ENCODE results near the gene DAO. TPM values are rescaled to one million over a fixed set of nuclear protein-coding genes. Genes with fewer than 3 reads are reported as not detected.
A peak's percentile ranks its signal among the peaks of the same experiment; 100 is the strongest.
"Not testable (repeated sequence)": the region's sequence is repeated elsewhere in the genome, so short reads cannot be mapped to it uniquely, and the experiment has no call there.

Gene DAO
- total RNA-seq, 2 donors from 2014 or later = not detected

- Mint-ChIP-seq H3K36me3 (ENCODE audit: low read depth) (no peaks in the 10 kb centered on the region), H3K4me1 (peaks cover 31% of the 10 kb centered on the region), H3K27ac (peak overlapping the region; percentile 54), H3K4me3 (no peak overlapping the region), H3K27me3 (no peaks in the 10 kb centered on the region)
- DNase-seq (no peak), ATAC-seq (no peak)
- no peaks in the 10 kb centered on the region for H3K9me3 ChIP-seq (ENCODE audit: control insufficient read depth, low read length, poor library complexity, severe bottlenecking)
These were observed 25.2 kb upstream of the DAO start for GRCh38 chr12:108854451-108855283.

- no peaks in the 10 kb centered on the region for H3K9me3 ChIP-seq (ENCODE audit: control insufficient read depth, low read length, poor library complexity, severe bottlenecking)
- H3K36me3 Mint-ChIP-seq (ENCODE audit: low read depth) = no peaks in the 10 kb centered on the region
- H3K27ac Mint-ChIP-seq = peak overlapping the region; percentile 92
- H3K4me1 Mint-ChIP-seq = peaks cover 31% of the 10 kb centered on the region
- DNase-seq = no peak
- H3K27me3 Mint-ChIP-seq = no peaks in the 10 kb centered on the region
- ATAC-seq = no peak
- peak overlapping the region; percentile 94 for H3K4me3 Mint-ChIP-seq
These were observed 24.4 kb upstream of the DAO start for GRCh38 chr12:108855284-108856169.

GRCh38 chr12:108856170-108856427 is 23.8 kb upstream of the DAO start:
- Mint-ChIP-seq H3K27me3 (no peaks in the 10 kb centered on the region), H3K27ac (peak overlapping the region; percentile 92), H3K4me3 (peak overlapping the region; percentile 94), H3K4me1 (peaks cover 31% of the 10 kb centered on the region), H3K36me3 (ENCODE audit: low read depth) (no peaks in the 10 kb centered on the region)
- no peaks in the 10 kb centered on the region for H3K9me3 ChIP-seq (ENCODE audit: control insufficient read depth, low read length, poor library complexity, severe bottlenecking)
- DNase-seq = no peak
- no peak for ATAC-seq

GRCh38 chr12:108856428-108857157 is 23.3 kb upstream of the DAO start:
- DNase-seq = peak; percentile 24 to 46 (median 39)
- peak overlapping the region; percentile 92 for H3K27ac Mint-ChIP-seq
- peak; percentile 68 for ATAC-seq
- H3K9me3 ChIP-seq (ENCODE audit: control insufficient read depth, low read length, poor library complexity, severe bottlenecking) = no peaks in the 10 kb centered on the region
- no peaks in the 10 kb centered on the region for H3K36me3 Mint-ChIP-seq (ENCODE audit: low read depth)
- peaks cover 29% of the 10 kb centered on the region for H3K4me1 Mint-ChIP-seq
- no peaks in the 10 kb centered on the region for H3K27me3 Mint-ChIP-seq
- peak overlapping the region; percentile 94 for H3K4me3 Mint-ChIP-seq

- peak overlapping the region; percentile 92 for H3K27ac Mint-ChIP-seq
- H3K9me3 ChIP-seq (ENCODE audit: control insufficient read depth, low read length, poor library complexity, severe bottlenecking) = no peaks in the 10 kb centered on the region
- no peak for DNase-seq
- peak overlapping the region; percentile 94 for H3K4me3 Mint-ChIP-seq
- H3K36me3 Mint-ChIP-seq (ENCODE audit: low read depth) = no peaks in the 10 kb centered on the region
- peaks cover 29% of the 10 kb centered on the region for H3K4me1 Mint-ChIP-seq
- peak; percentile 4 for ATAC-seq
- H3K27me3 Mint-ChIP-seq = no peaks in the 10 kb centered on the region
These were observed 22.8 kb upstream of the DAO start for GRCh38 chr12:108857158-108857407.

- no peaks in the 10 kb centered on the region for H3K27me3 Mint-ChIP-seq
These were observed 21.4 kb upstream of the DAO start for GRCh38 chr12:108858311-108859074.

GRCh38 chr12:108859141-108859922 is 20.6 kb upstream of the DAO start:
- peak overlapping the region; percentile 78 for H3K27ac Mint-ChIP-seq

More at GRCh38 chr12:108858311-108859074, 21.4 kb upstream of the DAO start:
- ATAC-seq (no peak), DNase-seq (no peak)
- no peaks in the 10 kb centered on the region for H3K9me3 ChIP-seq (ENCODE audit: control insufficient read depth, low read length, poor library complexity, severe bottlenecking)
- Mint-ChIP-seq H3K4me1 (peaks cover 26% of the 10 kb centered on the region), H3K4me3 (peak overlapping the region; percentile 94), H3K36me3 (ENCODE audit: low read depth) (no peaks in the 10 kb centered on the region), H3K27ac (peak overlapping the region; percentile 92)

GRCh38 chr12:108859923-108860291 is 20.0 kb upstream of the DAO start:
- DNase-seq (no peak), ATAC-seq (no peak)
- Mint-ChIP-seq H3K36me3 (ENCODE audit: low read depth) (no peaks in the 10 kb centered on the region), H3K27me3 (no peaks in the 10 kb centered on the region), H3K27ac (no peak overlapping the region), H3K4me1 (peaks cover 22% of the 10 kb centered on the region), H3K4me3 (no peak overlapping the region)
- H3K9me3 ChIP-seq (ENCODE audit: control insufficient read depth, low read length, poor library complexity, severe bottlenecking) = no peaks in the 10 kb centered on the region

More at GRCh38 chr12:108859141-108859922, 20.6 kb upstream of the DAO start:
- H3K9me3 ChIP-seq (ENCODE audit: control insufficient read depth, low read length, poor library complexity, severe bottlenecking); H3K36me3 Mint-ChIP-seq (ENCODE audit: low read depth); ATAC-seq; H3K27me3 Mint-ChIP-seq; DNase-seq: not testable (repeated sequence)
- peaks cover 24% of the 10 kb centered on the region for H3K4me1 Mint-ChIP-seq
- H3K4me3 Mint-ChIP-seq = peak overlapping the region; percentile 85

GRCh38 chr12:108860443-108860842 is 19.4 kb upstream of the DAO start:
- Mint-ChIP-seq H3K27me3 (no peaks in the 10 kb centered on the region), H3K36me3 (ENCODE audit: low read depth) (no peaks in the 10 kb centered on the region), H3K4me1 (peaks cover 22% of the 10 kb centered on the region), H3K4me3 (no peak overlapping the region), H3K27ac (no peak overlapping the region)
- DNase-seq = no peak
- H3K9me3 ChIP-seq (ENCODE audit: control insufficient read depth, low read length, poor library complexity, severe bottlenecking) = no peaks in the 10 kb centered on the region
- no peak for ATAC-seq

- Mint-ChIP-seq H3K4me1 (peaks cover 10% of the 10 kb centered on the region), H3K4me3 (no peak overlapping the region), H3K27ac (no peak overlapping the region), H3K36me3 (ENCODE audit: low read depth) (no peaks in the 10 kb centered on the region), H3K27me3 (no peaks in the 10 kb centered on the region)
- no peak for DNase-seq
- no peaks in the 10 kb centered on the region for H3K9me3 ChIP-seq (ENCODE audit: control insufficient read depth, low read length, poor library complexity, severe bottlenecking)
- no peak for ATAC-seq
These were observed 17.9 kb upstream of the DAO start for GRCh38 chr12:108861878-108862587.

GRCh38 chr12:108862588-108862959 is 17.3 kb upstream of the DAO start:
- DNase-seq (no peak), ATAC-seq (no peak)
- Mint-ChIP-seq H3K27ac (no peak overlapping the region), H3K4me1 (peaks cover 10% of the 10 kb centered on the region), H3K36me3 (ENCODE audit: low read depth) (no peaks in the 10 kb centered on the region), H3K27me3 (no peaks in the 10 kb centered on the region), H3K4me3 (no peak overlapping the region)
- no peaks in the 10 kb centered on the region for H3K9me3 ChIP-seq (ENCODE audit: control insufficient read depth, low read length, poor library complexity, severe bottlenecking)

GRCh38 chr12:108865169-108865568 is 14.7 kb upstream of the DAO start:
- DNase-seq (no peak), ATAC-seq (no peak)
- Mint-ChIP-seq H3K36me3 (ENCODE audit: low read depth) (no peaks in the 10 kb centered on the region), H3K4me1 (no peaks in the 10 kb centered on the region), H3K27ac (no peak overlapping the region), H3K4me3 (no peak overlapping the region), H3K27me3 (no peaks in the 10 kb centered on the region)
- H3K9me3 ChIP-seq (ENCODE audit: control insufficient read depth, low read length, poor library complexity, severe bottlenecking) = no peaks in the 10 kb centered on the region
